Sigmoid colon (tissue), 7 donors: ENCODE results near the gene STING1. TPM values are rescaled to one million over a fixed set of nuclear protein-coding genes. Genes with fewer than 3 reads are reported as not detected.

Experiments used
- DNase-seq: peaks from one replicate; pipeline ENCODE4 v3.0.0-alpha.2; 2019
- H3K27ac ChIP-seq, 4 donors: fragments of 200-600 bp; sonication (generic); one replicate each; pipeline ENCODE4 v1.5.1; 2016 to 2019; ENCODE audit warnings: mild to moderate bottlenecking in 1 of 4
- H3K27me3 ChIP-seq, 3 donors: fragments of 200-600 bp; sonication (generic); one replicate each; pipeline ENCODE4 v1.5.1; 2019; ENCODE audit warnings: mild to moderate bottlenecking in 1 of 3
- H3K36me3 ChIP-seq, 4 donors: fragments of 200-600 bp; sonication (generic); one replicate each; pipeline ENCODE4 v1.5.1; 2016 to 2019
- H3K4me1 ChIP-seq, 4 donors: fragments of 200-600 bp; sonication (generic); one replicate each; pipeline ENCODE4 v1.5.1; 2017 to 2019
- H3K4me3 ChIP-seq, 4 donors: fragments of 200-600 bp; sonication (generic); one replicate each; pipeline ENCODE4 v1.5.1; 2017 to 2019; ENCODE audit warnings: mild to moderate bottlenecking in 2 of 4, moderate library complexity in 1 of 4
- H3K9me3 ChIP-seq, 4 donors: fragments of 200-600 bp in 3 of 4; sonication (generic) in 3 of 4; one replicate each; pipeline versions ENCODE4 v1.5.1 to v1.6.1; 2013 to 2019
- EP300 ChIP-seq, 4 donors: sonication (generic); formaldehyde crosslinking; IDR thresholded peaks; one replicate each; pipeline ENCODE4 v1.6.1; 2017; ENCODE audit warnings: antibody characterized with exemption in 4 of 4
- POLR2A ChIP-seq, 2 donors: fragments of 450-650 bp; IDR thresholded peaks; one replicate each; pipeline ENCODE4 v1.6.1; 2016; ENCODE audit warnings: antibody characterized with exemption in 2 of 2, mild to moderate bottlenecking in 2 of 2, moderate library complexity in 2 of 2
- POLR2AphosphoS5 ChIP-seq, 4 donors: sonication (generic); formaldehyde crosslinking; IDR thresholded peaks; one replicate each; pipeline ENCODE4 v1.6.1; 2017; ENCODE audit warnings: antibody characterized with exemption in 4 of 4
- WGBS, 2 donors: extraction: QIAGEN DNeasy Blood & Tissue Kit; methylation state at CpG; one replicate each; pipeline ENCODE4 v1.1.7; 2013; 5-methylcytosine and 5-hydroxymethylcytosine counted together
- intact Hi-C: fragments of 100-400 bp; cut with DNase I; formaldehyde crosslinking; loops from one replicate; pipeline ENCODE4 v1.15.1; 2023
- polyA plus RNA-seq, 3 donors: library from polyadenylated mRNA; stranded (reverse); fragments of 200-250 nt; gene quantifications; one replicate each; pipeline ENCODE4 v1.2.3, GENCODE V29; 2013
- total RNA-seq, 4 donors: library from RNA; depleted of rRNA; stranded (reverse); fragments of >200 nt; gene quantifications; one replicate each; pipeline ENCODE4 v1.1.0, GENCODE V29; 2016
- TF ChIP-seq, protein P1 (sequence below), 4 experiments: fragments of 450-650 bp in 3 of 4; fragments of 200-600 bp in 1 of 4; IDR thresholded peaks; one replicate each; pipeline ENCODE4 v1.5.1; 2016 to 2019; ENCODE audit warnings: antibody characterized with exemption in 4 of 4, mild to moderate bottlenecking in 3 of 4, moderate library complexity in 2 of 4
- donor health status: healthy with polysubstance abuse.
- donor health status: Bipolar disorder and iron deficiency.
- donor health status: healthy.

The STING1 gene
- total and polyA plus RNA-seq, 7 donors, result 5.5 to 63.5 (median 22.1) TPM

DNA sequence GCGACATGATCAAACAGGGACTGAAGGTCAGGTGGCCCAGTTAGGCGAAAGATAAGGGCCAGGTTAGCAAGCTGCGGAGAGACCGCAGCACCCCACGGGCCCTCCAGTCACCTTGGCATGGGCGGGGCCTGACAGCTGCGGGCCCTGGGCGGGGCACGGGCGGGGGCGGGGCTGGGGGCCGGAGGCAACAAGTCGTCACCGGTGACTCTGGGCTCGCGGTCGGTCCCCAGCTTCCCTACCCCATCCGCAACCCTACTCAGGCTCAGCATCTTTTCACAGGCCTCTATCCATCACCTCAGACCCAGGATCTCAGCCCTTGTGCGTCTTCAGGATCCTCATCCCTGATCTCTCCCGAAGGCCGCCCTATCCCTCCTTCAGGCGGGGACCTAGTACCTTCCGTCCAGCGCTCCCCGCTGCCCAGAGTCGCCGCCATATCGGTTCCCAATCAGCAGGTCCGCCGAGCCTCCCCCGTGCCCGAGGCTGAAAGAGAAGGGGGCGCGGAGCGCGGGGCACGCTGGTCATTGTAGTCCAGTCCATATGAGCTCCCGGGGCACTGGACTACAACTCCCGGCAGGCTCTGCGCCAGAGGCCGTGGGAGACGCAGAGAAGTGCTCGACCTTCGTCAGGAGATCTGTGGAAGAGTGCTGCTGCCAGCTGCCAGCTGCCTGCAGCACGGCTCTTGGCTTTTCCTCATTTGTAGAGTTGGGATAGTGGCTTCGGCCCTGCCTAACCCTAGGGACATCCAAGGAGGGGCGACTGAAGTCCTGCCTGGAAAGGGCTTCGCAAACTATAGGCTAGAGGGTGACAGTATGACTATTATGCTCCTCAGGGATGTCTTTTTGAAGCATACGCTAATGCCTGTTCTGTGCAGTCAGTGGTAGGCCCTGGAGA lies 43.3 kb downstream of the STING1 start, which contains the start of gene DNAJC18:
DNAJC18 (minus strand) TSS at position 513 of the 891 bp plus-strand sequence; CDS start at position 433, 80 bp downstream.
- peaks cover 0 to 14% (median 12%) of the 10 kb centered on the region in 4 donors for H3K4me1 ChIP-seq
- no peaks in the 10 kb centered on the region for H3K9me3 ChIP-seq
- H3K36me3 ChIP-seq, result peaks cover 0 to 23% (median 0%) of the 10 kb centered on the region in 4 donors
- intact Hi-C loops, result loop anchor here (5.0 kb wide), 1 partner anchor 78 kb away; no protein-coding TSS in a partner anchor
- WGBS, 2 donors, result 3 to 5% methylated on average over 49 of the region's 49 CpGs
- H3K4me3 ChIP-seq, result peak within 1 kb of the TSS; percentile 61 to 91 (median 82)
- peak; percentile 97 for DNase-seq
- H3K27ac ChIP-seq, result peak within 1 kb of the TSS; percentile 81 to 95 (median 93)
- no peaks in the 10 kb centered on the region for H3K27me3 ChIP-seq
- TF ChIP-seq EP300 (IDR thresholded peaks at IDR 0.05) (peak in 1 of 4 donors; percentile 7), POLR2AphosphoS5 (IDR thresholded peaks at IDR 0.05) (peak in 3 of 4 donors; percentile 53 to 87 (median 67)), POLR2A (IDR thresholded peaks at IDR 0.05) (no peak)

DNA sequence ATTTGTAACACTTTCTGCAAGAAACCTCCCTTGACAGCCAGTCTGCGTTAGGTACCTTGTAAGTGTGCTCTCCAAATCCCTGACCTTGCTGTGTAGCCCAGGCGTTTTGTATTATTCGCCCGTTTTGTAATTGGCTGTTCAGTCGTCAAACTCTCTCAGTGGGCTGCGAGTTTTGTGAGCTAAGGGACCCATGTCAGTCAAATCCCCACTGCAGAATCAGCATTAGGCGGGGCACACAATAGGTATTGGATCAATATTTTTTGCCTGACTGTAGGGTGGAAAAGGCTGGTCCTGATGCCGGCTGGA lies 43.9 kb downstream of the STING1 start:
- 32 to 43% methylated on average over 8 of the region's 8 CpGs for WGBS, 2 donors
- Histone ChIP-seq H3K27me3 (no peaks in the 10 kb centered on the region), H3K4me3 (peak overlapping the region; percentile 61 to 91 (median 82)), H3K4me1 (peaks cover 0 to 14% (median 12%) of the 10 kb centered on the region in 4 donors), H3K36me3 (peaks cover 0 to 29% (median 0%) of the 10 kb centered on the region in 4 donors), H3K9me3 (no peaks in the 10 kb centered on the region), H3K27ac (peak overlapping the region; percentile 81 to 95 (median 93))
- DNase-seq, result peak; percentile 48
- TF ChIP-seq POLR2A (IDR thresholded peaks at IDR 0.05), result no peak
- TF ChIP-seq EP300 (IDR thresholded peaks at IDR 0.05), result no peak
- TF ChIP-seq, protein P1, sequence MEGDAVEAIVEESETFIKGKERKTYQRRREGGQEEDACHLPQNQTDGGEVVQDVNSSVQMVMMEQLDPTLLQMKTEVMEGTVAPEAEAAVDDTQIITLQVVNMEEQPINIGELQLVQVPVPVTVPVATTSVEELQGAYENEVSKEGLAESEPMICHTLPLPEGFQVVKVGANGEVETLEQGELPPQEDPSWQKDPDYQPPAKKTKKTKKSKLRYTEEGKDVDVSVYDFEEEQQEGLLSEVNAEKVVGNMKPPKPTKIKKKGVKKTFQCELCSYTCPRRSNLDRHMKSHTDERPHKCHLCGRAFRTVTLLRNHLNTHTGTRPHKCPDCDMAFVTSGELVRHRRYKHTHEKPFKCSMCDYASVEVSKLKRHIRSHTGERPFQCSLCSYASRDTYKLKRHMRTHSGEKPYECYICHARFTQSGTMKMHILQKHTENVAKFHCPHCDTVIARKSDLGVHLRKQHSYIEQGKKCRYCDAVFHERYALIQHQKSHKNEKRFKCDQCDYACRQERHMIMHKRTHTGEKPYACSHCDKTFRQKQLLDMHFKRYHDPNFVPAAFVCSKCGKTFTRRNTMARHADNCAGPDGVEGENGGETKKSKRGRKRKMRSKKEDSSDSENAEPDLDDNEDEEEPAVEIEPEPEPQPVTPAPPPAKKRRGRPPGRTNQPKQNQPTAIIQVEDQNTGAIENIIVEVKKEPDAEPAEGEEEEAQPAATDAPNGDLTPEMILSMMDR (IDR thresholded peaks at IDR 0.05), result no peak
- no peak for TF ChIP-seq POLR2AphosphoS5 (IDR thresholded peaks at IDR 0.05)
- intact Hi-C loops, result loop anchor here (5.0 kb wide), 1 partner anchor 79 kb away; no protein-coding TSS in a partner anchor

DNA sequence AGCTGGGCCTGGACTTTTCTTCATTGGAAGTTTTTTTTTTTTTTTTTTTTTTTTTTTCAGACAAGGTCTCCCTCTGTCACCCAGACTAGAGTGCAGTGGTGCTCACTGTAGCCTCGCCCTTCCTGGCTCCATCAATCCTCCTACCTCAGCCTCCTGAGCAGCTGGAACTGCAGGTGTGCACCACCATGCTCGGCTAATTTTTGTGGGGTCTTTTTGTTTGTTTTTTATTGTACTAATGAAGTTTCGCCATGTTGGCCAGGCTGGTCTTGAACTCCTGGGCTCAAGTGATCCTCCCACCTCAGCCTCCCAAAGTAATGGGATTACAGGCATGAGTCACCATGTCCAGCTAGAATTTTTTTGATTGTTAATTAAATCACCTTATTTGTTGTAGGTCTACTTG lies 46.9 kb downstream of the STING1 start:
- H3K9me3 ChIP-seq, result no peaks in the 10 kb centered on the region
- 95 to 98% methylated on average over 3 of the region's 3 CpGs for WGBS, 2 donors
- no peak overlapping the region for H3K4me3 ChIP-seq
- no peak for TF ChIP-seq POLR2AphosphoS5 (IDR thresholded peaks at IDR 0.05)
- no peak for TF ChIP-seq EP300 (IDR thresholded peaks at IDR 0.05)
- TF ChIP-seq, protein P1 (IDR thresholded peaks at IDR 0.05), result no peak
- no peak for TF ChIP-seq POLR2A (IDR thresholded peaks at IDR 0.05)
- peaks cover 0 to 14% (median 12%) of the 10 kb centered on the region in 4 donors for H3K4me1 ChIP-seq
- intact Hi-C loops, result loop anchor here (5.0 kb wide), 1 partner anchor 82 kb away; no protein-coding TSS in a partner anchor
- H3K36me3 ChIP-seq, result peaks cover 0 to 53% (median 0%) of the 10 kb centered on the region in 4 donors
- H3K27ac ChIP-seq, result no peak overlapping the region
- no peaks in the 10 kb centered on the region for H3K27me3 ChIP-seq
- DNase-seq, result no peak

DNA sequence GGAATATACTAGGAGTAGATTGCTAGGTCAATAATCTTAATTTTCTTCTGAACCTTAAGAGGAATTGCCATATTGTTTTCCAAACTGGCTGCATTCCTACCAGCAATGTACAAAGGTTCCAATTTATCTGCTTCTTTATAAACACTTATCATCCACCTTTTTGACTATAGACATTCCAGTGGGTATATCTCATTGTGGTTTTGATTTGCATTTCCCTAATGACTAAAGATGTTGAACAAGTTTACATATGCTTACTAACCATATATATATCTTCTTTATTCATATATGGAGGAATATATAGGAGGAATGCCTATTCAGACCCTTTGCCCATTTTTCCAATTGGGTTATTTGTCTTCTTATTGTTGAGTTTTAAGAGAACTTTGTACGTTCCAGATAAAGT lies 50.9 kb downstream of the STING1 start:
- no peak for DNase-seq
- Histone ChIP-seq H3K4me1 (no peaks in the 10 kb centered on the region), H3K9me3 (no peaks in the 10 kb centered on the region), H3K36me3 (peaks cover 0 to 74% (median 3%) of the 10 kb centered on the region in 4 donors), H3K27ac (no peak overlapping the region), H3K27me3 (no peaks in the 10 kb centered on the region), H3K4me3 (no peak overlapping the region)
- intact Hi-C loops, result no loop called here
- WGBS, 2 donors, result 98% methylated on average over 1 of the region's 1 CpG
- TF ChIP-seq POLR2AphosphoS5 (IDR thresholded peaks at IDR 0.05), result no peak
- TF ChIP-seq, protein P1 (IDR thresholded peaks at IDR 0.05), result no peak
- TF ChIP-seq POLR2A (IDR thresholded peaks at IDR 0.05), result no peak
- TF ChIP-seq EP300 (IDR thresholded peaks at IDR 0.05), result no peak

DNA sequence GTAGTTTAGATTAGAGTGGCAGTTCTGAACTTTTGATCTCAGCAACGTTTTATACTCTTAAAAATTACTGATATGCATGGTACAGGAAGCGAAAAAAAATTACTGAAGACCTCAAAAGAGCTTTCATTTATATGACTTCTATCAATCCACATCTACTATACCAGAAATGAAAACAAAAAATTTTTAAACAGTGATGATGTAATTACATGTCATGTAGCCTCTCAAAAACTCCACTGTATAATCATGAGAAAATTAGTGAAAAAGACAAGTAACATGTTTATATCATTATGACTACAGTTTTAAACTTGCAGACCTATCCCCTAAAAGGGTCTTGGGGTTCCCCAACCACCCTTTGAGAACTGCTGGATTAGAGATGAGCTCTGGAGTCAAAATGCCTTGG lies 52.5 kb downstream of the STING1 start:
- H3K27ac ChIP-seq, result no peak overlapping the region
- peaks cover 0 to 82% (median 6%) of the 10 kb centered on the region in 4 donors for H3K36me3 ChIP-seq
- H3K4me3 ChIP-seq, result no peak overlapping the region
- DNase-seq, result no peak
- WGBS, 2 donors, result 74 to 81% methylated on average over 2 of the region's 2 CpGs
- H3K9me3 ChIP-seq, result no peaks in the 10 kb centered on the region
- no peaks in the 10 kb centered on the region for H3K27me3 ChIP-seq
- H3K4me1 ChIP-seq, result no peaks in the 10 kb centered on the region
- TF ChIP-seq, protein P1 (IDR thresholded peaks at IDR 0.05), result no peak
- TF ChIP-seq EP300 (IDR thresholded peaks at IDR 0.05) (no peak), POLR2A (IDR thresholded peaks at IDR 0.05) (no peak), POLR2AphosphoS5 (IDR thresholded peaks at IDR 0.05) (no peak)
- intact Hi-C loops, result no loop called here
